Measurements from ENCODE around the gene SLC6A6. TPM values are rescaled to one million over a fixed set of nuclear protein-coding genes. Genes with fewer than 3 reads are reported as not detected.
"Not testable (repeated sequence)": the region's sequence is repeated elsewhere in the genome, so short reads cannot be mapped to it uniquely, and the experiment has no call there.

SLC6A6 gene
- total RNA-seq, 6 experiments from 2014 or later: 1.5 to 8.2 (median 4.1) TPM

- Histone ChIP-seq H3K9me3 (no peaks in the 10 kb centered on the region), H3K4me1 (no peaks in the 10 kb centered on the region), H3K36me3 (no peaks in the 10 kb centered on the region), H3K27ac (no peak overlapping the region), H3K4me3 (no peak overlapping the region), H3K27me3 (peaks cover 0 to 9% of the 10 kb centered on the region in 2 donors)
- 100% methylated on average over 1 of the region's 5 CpGs for WGBS (ENCODE audit: insufficient coverage, low coverage, low lambda C conversion rate, missing lambda C conversion rate)
- intact Hi-C loops (cut with DNase I): no loop called here
- DNase-seq (no peak), ATAC-seq (no peak)
- no peak for TF ChIP-seq CTCF (IDR thresholded peaks at IDR 0.05)
- no peak for TF ChIP-seq POLR2A (IDR thresholded peaks at IDR 0.05)
These were observed 3.9 kb downstream of the SLC6A6 start for GRCh38 chr3:14406336-14406735.

- no peak for TF ChIP-seq POLR2A (IDR thresholded peaks at IDR 0.05)
- TF ChIP-seq CTCF (IDR thresholded peaks at IDR 0.05): no peak
- H3K9me3 ChIP-seq: no peaks in the 10 kb centered on the region
- H3K27ac ChIP-seq: no peak overlapping the region
- 68% methylated on average over 3 of the region's 3 CpGs for WGBS (ENCODE audit: insufficient coverage, low coverage, low lambda C conversion rate, missing lambda C conversion rate)
- ATAC-seq (no peak), DNase-seq (no peak)
- H3K27me3 ChIP-seq: peaks cover 0 to 9% of the 10 kb centered on the region in 2 donors
- H3K4me3 ChIP-seq: no peak overlapping the region
- no peaks in the 10 kb centered on the region for H3K4me1 ChIP-seq
- no peaks in the 10 kb centered on the region for H3K36me3 ChIP-seq
- intact Hi-C loops (cut with DNase I): no loop called here
These were observed 4.4 kb downstream of the SLC6A6 start for GRCh38 chr3:14406766-14407165.

- H3K36me3 ChIP-seq: no peaks in the 10 kb centered on the region
- ATAC-seq (no peak), DNase-seq (no peak)
- WGBS (ENCODE audit: insufficient coverage, low coverage, low lambda C conversion rate, missing lambda C conversion rate): 84% methylated on average over 5 of the region's 5 CpGs
- TF ChIP-seq POLR2A (IDR thresholded peaks at IDR 0.05) (no peak), CTCF (IDR thresholded peaks at IDR 0.05) (no peak)
- no peak overlapping the region for H3K27ac ChIP-seq
- H3K4me1 ChIP-seq: no peaks in the 10 kb centered on the region
- intact Hi-C loops (cut with DNase I): no loop called here
- H3K4me3 ChIP-seq: no peak overlapping the region
- H3K27me3 ChIP-seq: peaks cover 0 to 9% of the 10 kb centered on the region in 2 donors
- H3K9me3 ChIP-seq: no peaks in the 10 kb centered on the region
These were observed 4.8 kb downstream of the SLC6A6 start for GRCh38 chr3:14407203-14407602.

- H3K36me3 ChIP-seq; DNase-seq; H3K9me3 ChIP-seq; H3K4me3 ChIP-seq; ATAC-seq; H3K27ac ChIP-seq; intact Hi-C loops (cut with DNase I); H3K4me1 ChIP-seq: not testable (repeated sequence)
- H3K27me3 ChIP-seq: peaks cover 0 to 11% of the 10 kb centered on the region in 2 donors
- WGBS (ENCODE audit: insufficient coverage, low coverage, low lambda C conversion rate, missing lambda C conversion rate): 64% methylated on average over 5 of the region's 6 CpGs
These were observed 7.3 kb downstream of the SLC6A6 start for GRCh38 chr3:14409779-14410063.

GRCh38 chr3:14410106-14410502, 7.7 kb downstream of the SLC6A6 start:
- H3K36me3 ChIP-seq: no peaks in the 10 kb centered on the region
- no peak for DNase-seq
- H3K4me1 ChIP-seq: no peaks in the 10 kb centered on the region
- WGBS (ENCODE audit: insufficient coverage, low coverage, low lambda C conversion rate, missing lambda C conversion rate): 61% methylated on average over 3 of the region's 5 CpGs
- H3K27me3 ChIP-seq: peaks cover 0 to 7% of the 10 kb centered on the region in 2 donors
- no peak overlapping the region for H3K27ac ChIP-seq
- H3K4me3 ChIP-seq: no peak overlapping the region
- H3K9me3 ChIP-seq: no peaks in the 10 kb centered on the region
- TF ChIP-seq CTCF (IDR thresholded peaks at IDR 0.05): no peak
- TF ChIP-seq POLR2A (IDR thresholded peaks at IDR 0.05): no peak
- intact Hi-C loops (cut with DNase I): no loop called here
- ATAC-seq: no peak
